Esophagus squamous epithelium (tissue), 5 donors: Measurements from ENCODE around the gene ZNF714. TPM values are rescaled to one million over a fixed set of nuclear protein-coding genes. Genes with fewer than 3 reads are reported as not detected.

ENCODE experiments used
- DNase-seq: peaks from one replicate; lab custom pipeline; 2025; lab: John Stamatoyannopoulos, UW
- H3K27ac ChIP-seq, 4 donors: fragments of 200-600 bp; sonication (generic); one replicate each; pipeline ENCODE4 v1.5.1; 2016 to 2019; ENCODE audit warnings: mild to moderate bottlenecking in 1 of 4
- H3K27me3 ChIP-seq, 4 donors: fragments of 200-600 bp; sonication (generic); 1 replicate in 3 of 4; 2 replicates in 1 of 4; pipeline versions ENCODE4 v1.5.1 to v1.6.0; 2017 to 2021; ENCODE audit warnings: antibody characterized with exemption in 1 of 4
- H3K36me3 ChIP-seq, 3 donors: fragments of 200-600 bp; sonication (generic); one replicate each; pipeline ENCODE4 v1.5.1; 2016 to 2019
- H3K4me1 ChIP-seq, 3 donors: fragments of 200-600 bp; sonication (generic); one replicate each; pipeline ENCODE4 v1.5.1; 2017 to 2019
- H3K4me3 ChIP-seq, 4 donors: fragments of 200-600 bp; sonication (generic); 1 replicate in 3 of 4; 2 replicates in 1 of 4; pipeline ENCODE4 v1.5.1; 2016 to 2019; ENCODE audit warnings: mild to moderate bottlenecking in 2 of 4, moderate library complexity in 1 of 4
- H3K9me3 ChIP-seq, 3 donors: fragments of 200-600 bp; sonication (generic); one replicate each; pipeline ENCODE4 v1.5.1; 2016 to 2019
- CTCF ChIP-seq, 6 experiments: fragments of 450-650 bp in 4 of 6; fragments of 200-600 bp in 2 of 6; sonication (generic) in 2 of 6; IDR thresholded peaks; one replicate each; pipeline ENCODE4 v1.5.1; 2016 to 2019; ENCODE audit warnings: antibody characterized with exemption in 6 of 6, mild to moderate bottlenecking in 4 of 6, moderate library complexity in 4 of 6
- POLR2A ChIP-seq, 4 donors: fragments of 450-650 bp; IDR thresholded peaks; one replicate each; pipeline ENCODE4 v1.6.1; 2017; ENCODE audit warnings: antibody characterized with exemption in 4 of 4, mild to moderate bottlenecking in 4 of 4, moderate library complexity in 3 of 4
- WGBS, 2 donors: methylation state at CpG; one replicate each; pipeline ENCODE4 v1.1.5; 2018; 5-methylcytosine and 5-hydroxymethylcytosine counted together
- intact Hi-C: fragments of 100-400 bp; cut with DNase I; formaldehyde crosslinking; loops from one replicate; pipeline ENCODE4 v1.15.0; 2022
- total RNA-seq, 4 donors: library from RNA; depleted of rRNA; stranded (reverse); fragments of >200 nt; gene quantifications; one replicate each; pipeline ENCODE4 v1.1.0, GENCODE V29; 2016
- donor health status: DM: yes; HTN: yes; CAD: no.

ZNF714 gene
- total RNA-seq, 4 donors from 2014 or later: 5.4 to 14.9 (median 10.0) TPM

GRCh38 chr19:21098291-21098690 lies 16.3 kb downstream of the ZNF714 start:
- TF ChIP-seq POLR2A (IDR thresholded peaks at IDR 0.05): no peak
- TF ChIP-seq CTCF (IDR thresholded peaks at IDR 0.05): no peak
- WGBS, 2 donors: 55 to 60% methylated on average over 2 of the region's 2 CpGs
- no peak for DNase-seq

GRCh38 chr19:21101521-21102242 lies 19.7 kb downstream of the ZNF714 start:
- no peak overlapping the region for H3K4me3 ChIP-seq
- H3K9me3 ChIP-seq: peaks cover 0 to 9% (median 0%) of the 10 kb centered on the region in 3 donors
- intact Hi-C loops: no loop called here
- no peak for TF ChIP-seq CTCF (IDR thresholded peaks at IDR 0.05)
- 85 to 95% methylated on average over 2 of the region's 2 CpGs for WGBS, 2 donors
- no peak for DNase-seq
- peaks cover 0 to 64% (median 0%) of the 10 kb centered on the region in 3 donors for H3K36me3 ChIP-seq
- H3K27ac ChIP-seq: no peak overlapping the region
- peaks cover 0 to 14% (median 0%) of the 10 kb centered on the region in 3 donors for H3K4me1 ChIP-seq
- no peaks in the 10 kb centered on the region for H3K27me3 ChIP-seq

More at GRCh38 chr19:21098291-21098690, 16.3 kb downstream of the ZNF714 start:
- peaks cover 0 to 22% (median 0%) of the 10 kb centered on the region in 3 donors for H3K4me1 ChIP-seq
- H3K27me3 ChIP-seq: no peaks in the 10 kb centered on the region
- peak overlapping the region in 3 of 4 donors; percentile 9 to 34 (median 33) for H3K27ac ChIP-seq
- intact Hi-C loops: no loop called here
- H3K4me3 ChIP-seq: no peak overlapping the region
- no peaks in the 10 kb centered on the region for H3K9me3 ChIP-seq
- peaks cover 0 to 33% (median 0%) of the 10 kb centered on the region in 3 donors for H3K36me3 ChIP-seq

- peaks cover 0 to 69% (median 0%) of the 10 kb centered on the region in 3 donors for H3K36me3 ChIP-seq
- H3K27ac ChIP-seq: no peak overlapping the region
- H3K4me3 ChIP-seq: no peak overlapping the region
- TF ChIP-seq CTCF (IDR thresholded peaks at IDR 0.05): no peak
- TF ChIP-seq POLR2A (IDR thresholded peaks at IDR 0.05): no peak
- peaks cover 0 to 22% (median 7%) of the 10 kb centered on the region in 3 donors for H3K9me3 ChIP-seq
- DNase-seq: no peak
- no peaks in the 10 kb centered on the region for H3K27me3 ChIP-seq
- no peaks in the 10 kb centered on the region for H3K4me1 ChIP-seq
- intact Hi-C loops: no loop called here
Observed at GRCh38 chr19:21109116-21109515, 27.1 kb downstream of the ZNF714 start.

GRCh38 chr19:21110183-21110582 lies 28.2 kb downstream of the ZNF714 start:
- Histone ChIP-seq H3K27ac (no peak overlapping the region), H3K36me3 (peaks cover 0 to 70% (median 0%) of the 10 kb centered on the region in 3 donors), H3K4me3 (no peak overlapping the region), H3K9me3 (peaks cover 0 to 25% (median 11%) of the 10 kb centered on the region in 3 donors), H3K27me3 (no peaks in the 10 kb centered on the region), H3K4me1 (no peaks in the 10 kb centered on the region)
- no peak for DNase-seq
- intact Hi-C loops: no loop called here
- 61 to 76% methylated on average over 1 of the region's 1 CpG for WGBS, 2 donors
- no peak for TF ChIP-seq CTCF (IDR thresholded peaks at IDR 0.05)
- no peak for TF ChIP-seq POLR2A (IDR thresholded peaks at IDR 0.05)

GRCh38 chr19:21115430-21115829 lies 33.4 kb downstream of the ZNF714 start:
- no peak for TF ChIP-seq CTCF (IDR thresholded peaks at IDR 0.05)
- TF ChIP-seq POLR2A (IDR thresholded peaks at IDR 0.05): no peak
- Histone ChIP-seq H3K27ac (no peak overlapping the region), H3K27me3 (no peaks in the 10 kb centered on the region), H3K9me3 (peaks cover 0 to 40% (median 16%) of the 10 kb centered on the region in 3 donors), H3K36me3 (peaks cover 0 to 68% (median 10%) of the 10 kb centered on the region in 3 donors), H3K4me3 (no peak overlapping the region), H3K4me1 (no peaks in the 10 kb centered on the region)
- intact Hi-C loops: no loop called here
- no peak for DNase-seq
